IPS-18a (cell line): ENCODE measurements around the gene CABLES1.

Experiments used
- H3K27ac ChIP-seq: one replicate; pipeline ENCODE4 v1.5.1; 2013; ENCODE audit warnings: low read length
- H3K27me3 ChIP-seq: one replicate; pipeline ENCODE4 v1.6.1; 2013; ENCODE audit warnings: mild to moderate bottlenecking, low read length; ENCODE audit not compliant: control insufficient read depth, insufficient read depth
- H3K36me3 ChIP-seq: one replicate; pipeline ENCODE4 v1.6.1; 2013; ENCODE audit warnings: low read depth, low read length; ENCODE audit not compliant: control insufficient read depth
- H3K4me1 ChIP-seq: one replicate; pipeline ENCODE4 v1.6.1; 2013; ENCODE audit warnings: low read depth, low read length; ENCODE audit not compliant: control insufficient read depth
- H3K4me3 ChIP-seq: one replicate; pipeline ENCODE4 v1.5.1; 2013; ENCODE audit warnings: low read length
- H3K9ac ChIP-seq: one replicate; pipeline ENCODE4 v1.6.1; 2013; ENCODE audit warnings: mild to moderate bottlenecking, low read length, moderate library complexity
- H3K9me3 ChIP-seq: one replicate; pipeline ENCODE4 v1.6.1; 2013; ENCODE audit warnings: low read depth, low read length; ENCODE audit not compliant: control insufficient read depth

The CABLES1 gene

GRCh38 chr18:23114911-23115310 lies 20.4 kb upstream of the CABLES1 start:
- H3K36me3 ChIP-seq = no peaks in the 10 kb centered on the region
- no peaks in the 10 kb centered on the region for H3K27me3 ChIP-seq
- no peaks in the 10 kb centered on the region for H3K4me1 ChIP-seq
- no peak overlapping the region for H3K27ac ChIP-seq
- H3K9ac ChIP-seq = no peak overlapping the region
- no peaks in the 10 kb centered on the region for H3K9me3 ChIP-seq
- no peak overlapping the region for H3K4me3 ChIP-seq

DNA sequence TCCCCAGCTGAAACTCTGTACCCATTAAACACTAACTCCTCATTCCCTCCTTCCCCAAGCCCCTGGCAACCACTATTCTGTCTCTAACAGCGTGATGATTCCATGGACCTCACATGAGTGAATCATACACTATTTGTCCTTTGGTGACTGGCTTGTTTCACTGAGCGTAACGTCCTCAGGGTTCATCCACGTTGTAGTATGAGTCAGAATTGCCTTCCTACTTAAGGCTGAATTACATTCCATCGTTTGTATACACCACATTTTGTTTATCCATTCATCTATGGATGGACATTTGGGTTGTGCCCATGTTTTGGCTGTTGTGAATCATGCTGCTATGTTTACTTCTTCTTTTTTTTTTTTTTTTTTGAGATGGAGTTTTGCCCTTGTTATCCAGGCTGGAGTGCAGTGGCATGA lies 19.6 kb upstream of the CABLES1 start:
- Histone ChIP-seq H3K4me3 (no peak overlapping the region), H3K27me3 (no peaks in the 10 kb centered on the region), H3K9me3 (no peaks in the 10 kb centered on the region), H3K36me3 (no peaks in the 10 kb centered on the region), H3K4me1 (no peaks in the 10 kb centered on the region), H3K27ac (no peak overlapping the region), H3K9ac (no peak overlapping the region)

DNA sequence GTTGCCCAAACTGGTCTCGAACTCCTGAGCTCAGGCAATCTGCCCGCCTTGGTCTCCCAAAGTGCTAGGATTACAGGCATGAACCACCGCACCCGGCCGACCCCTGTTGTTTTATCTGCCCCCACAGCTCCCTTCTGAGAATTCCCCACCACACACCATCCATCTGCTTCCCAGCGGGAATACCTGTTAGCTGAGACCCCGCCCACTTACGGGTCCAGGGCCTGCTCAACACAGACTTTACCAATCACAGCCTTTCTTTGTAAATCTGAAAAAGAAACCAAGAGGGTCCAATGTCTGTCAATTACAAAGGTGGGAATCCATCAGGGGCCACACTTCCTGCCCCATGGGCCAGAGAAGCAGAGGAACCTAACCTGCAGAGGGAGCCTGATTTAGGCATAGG lies 14.2 kb upstream of the CABLES1 start:
- no peak overlapping the region for H3K4me3 ChIP-seq
- H3K36me3 ChIP-seq = no peaks in the 10 kb centered on the region
- H3K27me3 ChIP-seq = no peaks in the 10 kb centered on the region
- no peak overlapping the region for H3K27ac ChIP-seq
- H3K4me1 ChIP-seq = no peaks in the 10 kb centered on the region
- no peaks in the 10 kb centered on the region for H3K9me3 ChIP-seq
- H3K9ac ChIP-seq = no peak overlapping the region

DNA sequence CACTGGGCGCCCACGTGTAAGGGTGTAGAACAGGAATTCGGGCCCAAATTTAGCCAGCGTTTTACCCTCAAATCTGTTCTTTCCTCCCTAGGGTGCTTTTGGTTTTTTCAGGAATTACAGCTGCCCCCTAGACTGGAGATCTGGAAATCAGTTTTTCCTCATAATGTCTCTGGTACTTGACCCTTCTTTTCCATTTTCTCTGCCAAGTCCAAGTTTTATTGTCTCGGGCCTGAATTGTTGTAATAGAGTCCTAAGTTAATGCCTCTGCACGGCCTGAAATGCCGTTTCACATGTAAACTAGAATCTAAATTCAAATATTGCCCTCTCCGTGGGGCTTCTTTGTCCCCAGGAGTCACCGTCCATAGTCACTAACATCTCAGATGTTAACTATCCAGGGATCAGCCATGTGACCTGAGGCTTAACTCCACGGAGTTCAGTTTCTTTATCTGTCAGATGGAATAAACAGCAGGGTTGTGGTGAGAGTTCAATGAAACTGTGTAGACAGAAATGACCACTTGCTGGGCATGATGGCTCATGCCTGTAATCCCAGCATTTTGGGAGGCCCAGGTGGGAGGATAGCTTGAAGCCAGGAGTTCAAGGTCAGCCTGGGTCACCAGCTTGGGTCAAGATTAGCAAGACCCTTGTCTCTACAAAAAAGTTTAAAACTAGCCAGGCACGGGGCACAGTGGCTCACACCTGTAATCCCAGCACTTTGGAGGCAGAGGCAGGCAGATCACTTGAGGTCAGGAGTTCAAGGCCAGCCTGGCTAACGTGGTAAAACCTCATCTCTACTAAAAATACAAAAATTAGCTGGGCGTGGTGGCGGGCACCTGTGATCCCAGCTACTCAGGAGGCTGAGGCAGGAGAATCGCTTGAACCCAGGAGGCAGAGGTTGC lies 12.7 kb upstream of the CABLES1 start:
- Histone ChIP-seq H3K27ac (no peak overlapping the region), H3K36me3 (no peaks in the 10 kb centered on the region), H3K4me3 (no peak overlapping the region), H3K9me3 (no peaks in the 10 kb centered on the region), H3K9ac (no peak overlapping the region), H3K27me3 (no peaks in the 10 kb centered on the region), H3K4me1 (no peaks in the 10 kb centered on the region)

GRCh38 chr18:23126376-23127056 lies 8.8 kb upstream of the CABLES1 start:
- Histone ChIP-seq H3K4me3 (no peak overlapping the region), H3K9me3 (no peaks in the 10 kb centered on the region), H3K27ac (no peak overlapping the region), H3K36me3 (no peaks in the 10 kb centered on the region), H3K4me1 (peaks cover 3% of the 10 kb centered on the region), H3K27me3 (no peaks in the 10 kb centered on the region), H3K9ac (no peak overlapping the region)

- Histone ChIP-seq H3K36me3 (no peaks in the 10 kb centered on the region), H3K9ac (no peak overlapping the region), H3K27ac (no peak overlapping the region), H3K9me3 (no peaks in the 10 kb centered on the region), H3K4me3 (no peak overlapping the region), H3K27me3 (no peaks in the 10 kb centered on the region), H3K4me1 (peaks cover 8% of the 10 kb centered on the region)
Observed at GRCh38 chr18:23127090-23127489, 8.2 kb upstream of the CABLES1 start.

DNA sequence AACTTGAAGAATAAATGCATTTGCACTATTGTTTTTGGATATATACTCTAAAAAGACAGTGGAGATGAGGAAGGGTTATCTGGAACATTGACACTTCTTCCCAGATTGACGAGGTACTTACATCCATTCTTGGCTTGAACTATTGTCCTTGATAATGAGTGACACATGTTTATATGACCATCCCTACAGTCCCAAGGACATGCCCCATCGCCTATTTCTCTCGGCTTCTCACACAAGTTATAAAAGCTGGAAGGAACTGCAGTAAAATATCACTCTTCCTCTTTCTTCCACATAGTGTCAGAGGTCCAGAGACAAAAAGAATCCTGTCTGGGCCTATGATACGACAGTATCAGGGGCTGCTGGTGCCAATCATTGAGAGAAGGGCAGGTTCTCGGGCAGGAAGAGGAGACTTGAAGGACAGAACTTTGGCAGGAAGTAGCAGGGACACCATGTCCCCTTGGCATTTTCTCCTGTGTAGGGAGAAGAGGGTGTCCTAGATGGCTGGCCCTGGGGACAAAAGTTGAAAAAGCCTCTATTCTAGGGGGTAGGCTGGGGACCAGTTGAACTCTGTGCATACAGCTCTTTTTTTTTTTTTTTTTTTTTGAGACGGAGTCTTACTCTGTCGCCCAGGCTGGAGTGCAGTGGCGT lies 5.8 kb upstream of the CABLES1 start:
- H3K36me3 ChIP-seq = no peaks in the 10 kb centered on the region
- no peaks in the 10 kb centered on the region for H3K9me3 ChIP-seq
- peaks cover 18% of the 10 kb centered on the region for H3K4me1 ChIP-seq

GRCh38 chr18:23131693-23132319 lies 3.5 kb upstream of the CABLES1 start:
- Histone ChIP-seq H3K27me3 (peaks cover 13% of the 10 kb centered on the region), H3K4me1 (peaks cover 21% of the 10 kb centered on the region), H3K27ac (no peak overlapping the region), H3K4me3 (no peak overlapping the region), H3K36me3 (no peaks in the 10 kb centered on the region), H3K9ac (no peak overlapping the region), H3K9me3 (no peaks in the 10 kb centered on the region)

More for the DNA sequence above, 5.8 kb upstream of the CABLES1 start:
- H3K4me3 ChIP-seq = no peak overlapping the region
- H3K27ac ChIP-seq = no peak overlapping the region
- no peak overlapping the region for H3K9ac ChIP-seq
- peaks cover under 1% of the 10 kb centered on the region for H3K27me3 ChIP-seq

GRCh38 chr18:23133860-23134779 lies 1.2 kb upstream of the CABLES1 start:
- Histone ChIP-seq H3K36me3 (peaks cover 3% of the 10 kb centered on the region), H3K4me1 (peaks cover 36% of the 10 kb centered on the region), H3K27me3 (peaks cover 21% of the 10 kb centered on the region), H3K4me3 (peak overlapping the region; percentile 76), H3K27ac (peak overlapping the region; percentile 36), H3K9me3 (no peaks in the 10 kb centered on the region), H3K9ac (peak overlapping the region; percentile 68)

DNA sequence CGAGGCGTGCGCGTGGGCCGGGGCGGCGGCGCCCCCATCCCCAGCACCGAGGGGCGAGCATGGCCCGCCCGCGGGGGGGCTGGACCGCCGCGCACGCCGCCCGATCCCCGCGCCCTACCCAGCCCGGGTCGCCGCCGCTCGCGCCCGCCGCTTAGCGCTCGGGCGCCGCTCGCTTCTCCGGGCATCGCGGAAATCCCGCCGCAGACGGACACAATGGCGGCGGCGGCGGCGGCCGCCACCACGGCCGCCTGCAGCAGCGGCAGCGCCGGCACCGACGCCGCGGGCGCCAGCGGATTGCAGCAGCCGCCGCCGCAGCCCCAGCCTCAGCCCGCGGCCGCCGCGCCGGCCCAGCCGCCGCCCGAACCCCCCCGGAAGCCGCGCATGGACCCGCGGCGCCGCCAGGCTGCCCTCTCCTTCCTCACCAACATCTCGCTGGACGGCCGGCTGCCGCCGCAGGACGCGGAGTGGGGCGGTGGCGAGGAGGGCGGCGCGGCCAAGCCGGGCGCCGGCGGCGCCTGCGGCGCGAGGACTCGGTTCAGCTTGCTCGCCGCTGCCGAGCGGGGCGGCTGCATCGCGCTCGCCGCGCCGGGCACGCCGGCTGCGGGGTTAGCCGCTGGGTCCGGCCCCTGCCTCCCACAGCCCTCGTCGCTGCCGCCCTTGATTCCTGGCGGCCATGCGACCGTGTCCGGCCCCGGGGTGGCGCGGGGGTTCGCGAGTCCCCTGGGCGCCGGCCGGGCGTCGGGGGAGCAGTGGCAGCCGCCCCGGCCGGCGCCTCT lies 453 bp downstream of the CABLES1 start:
- Histone ChIP-seq H3K9me3 (no peaks in the 10 kb centered on the region), H3K4me1 (peaks cover 38% of the 10 kb centered on the region), H3K27me3 (peaks cover 21% of the 10 kb centered on the region), H3K27ac (no peak overlapping the region), H3K9ac (peak overlapping the region; percentile 74), H3K36me3 (peaks cover 8% of the 10 kb centered on the region), H3K4me3 (peak overlapping the region; percentile 76)
